ENCODE measurements around the gene IL1B.
A peak's percentile ranks its signal among the peaks of the same experiment; 100 is the strongest.
"Not testable (repeated sequence)": the region's sequence is repeated elsewhere in the genome, so short reads cannot be mapped to it uniquely, and the experiment has no call there.

Gene IL1B

DNA sequence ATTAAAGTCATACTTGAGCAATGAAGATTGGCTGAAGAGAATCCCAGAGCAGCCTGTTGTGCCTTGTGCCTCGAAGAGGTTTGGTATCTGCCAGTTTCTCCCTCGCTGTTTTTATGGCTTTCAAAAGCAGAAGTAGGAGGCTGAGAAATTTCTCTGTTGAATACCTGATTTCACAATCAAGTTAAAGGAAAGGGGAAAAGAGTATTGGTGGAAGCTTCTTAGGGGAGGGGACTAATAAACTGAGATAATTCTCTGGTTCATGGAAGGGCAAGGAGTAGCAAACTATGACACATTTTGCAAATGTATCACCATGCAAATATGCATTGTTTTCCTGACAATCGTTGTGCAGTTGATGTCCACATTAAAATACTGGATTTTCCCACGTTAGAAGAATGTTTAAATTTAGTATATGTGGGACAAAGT lies at the start of gene IL1B:
Gene IL1B, minus strand, starts transcription at position 85 of the 423 bp plus-strand sequence. CDS start 550 bp downstream, outside the sequence.
- DNase-seq (ENCODE audit: low read depth in 2 of 2): no peak

DNA sequence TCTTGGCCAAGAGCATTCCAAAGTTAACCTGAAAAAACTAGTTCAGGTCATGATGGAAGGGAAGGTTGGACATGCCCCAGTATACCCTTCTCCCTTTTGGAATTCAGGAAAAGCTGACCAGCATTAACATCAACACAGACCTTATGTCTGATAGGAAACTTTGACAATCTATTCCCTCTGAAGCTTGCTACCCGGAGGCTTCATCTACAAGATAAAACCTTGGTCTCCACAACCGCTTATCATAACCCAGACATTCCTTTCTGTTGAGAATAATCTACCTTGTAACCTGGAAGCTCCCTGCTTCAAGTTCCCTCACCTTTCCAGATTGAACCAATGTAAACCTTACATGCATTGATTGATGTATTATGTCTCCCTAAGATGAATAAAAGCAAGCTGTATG lies 49.7 kb upstream of the IL1B start:
- DNase-seq (ENCODE audit: low read depth in 2 of 2): no peak

DNA sequence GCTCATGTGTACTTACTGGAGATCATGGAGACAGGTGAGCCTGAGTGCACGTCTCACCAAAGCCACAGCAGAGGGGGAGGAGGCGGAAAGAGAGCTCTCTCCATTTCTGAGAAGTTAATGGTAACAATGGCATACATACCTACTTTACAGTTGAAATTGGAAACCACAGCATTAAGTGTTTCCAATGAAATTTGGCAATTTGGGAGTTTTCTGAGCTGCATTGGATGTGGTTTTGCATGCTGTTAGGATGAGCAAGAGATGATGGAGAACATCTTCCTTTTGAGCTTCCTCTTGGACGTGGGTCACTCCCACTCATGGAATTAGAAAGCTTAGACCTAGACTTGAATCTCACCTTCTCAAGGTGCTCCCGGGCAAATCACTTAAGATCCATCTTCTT lies 48.9 kb upstream of the IL1B start:
- no peak for DNase-seq (ENCODE audit: low read depth in 2 of 2)

DNA sequence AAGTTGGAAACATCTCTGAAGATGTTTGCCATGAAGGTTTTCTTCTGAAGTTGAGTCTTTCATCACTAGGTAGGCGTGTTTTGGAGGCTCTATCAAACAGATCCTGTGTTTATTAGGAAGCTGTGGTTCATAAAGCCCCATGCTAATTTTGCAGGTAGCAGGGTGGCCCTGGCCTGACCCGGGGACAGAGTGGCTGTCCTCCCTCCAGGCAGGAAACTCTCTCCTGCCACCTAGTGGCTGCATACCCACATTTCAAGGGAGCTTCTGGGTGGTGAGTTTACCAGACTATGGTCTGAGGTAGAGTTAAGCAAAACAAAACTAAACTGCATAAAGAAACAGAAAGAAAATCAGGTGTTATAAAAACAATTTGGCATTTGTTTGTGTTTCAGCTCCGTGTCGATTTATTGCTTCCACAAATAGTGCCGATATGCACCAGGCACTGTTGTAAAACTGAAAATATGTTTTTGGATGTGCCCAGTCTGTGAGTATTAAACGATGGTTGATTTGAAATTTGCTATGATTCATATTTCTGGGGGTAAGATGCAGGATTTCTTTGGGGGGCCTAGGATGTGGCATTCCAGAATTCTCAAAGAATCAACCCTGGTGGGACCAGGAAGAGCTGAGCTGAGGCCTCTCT lies 48.4 kb upstream of the IL1B start:
- DNase-seq (ENCODE audit: low read depth in 2 of 2): peak; percentile 33 to 63

DNA sequence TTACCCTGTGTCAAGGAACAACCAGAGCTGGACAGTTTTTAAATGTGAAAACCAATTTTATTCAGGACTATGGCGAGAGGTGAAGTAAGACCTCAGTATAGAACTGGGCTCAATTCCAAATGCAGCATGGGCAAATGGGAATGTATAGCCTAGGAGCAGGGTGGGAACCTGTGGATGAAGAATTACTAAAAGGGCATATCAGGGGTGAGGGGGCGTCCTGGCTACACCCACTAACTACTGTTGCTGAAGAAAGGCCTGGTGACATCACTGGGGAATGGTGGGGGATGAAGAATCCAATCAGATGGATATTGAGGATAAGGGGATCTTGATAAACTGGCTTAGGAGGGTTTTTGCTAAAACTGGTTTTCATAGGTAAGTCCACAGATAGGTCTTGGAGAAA lies 47.1 kb upstream of the IL1B start:
- no peak for DNase-seq (ENCODE audit: low read depth in 2 of 2)

DNA sequence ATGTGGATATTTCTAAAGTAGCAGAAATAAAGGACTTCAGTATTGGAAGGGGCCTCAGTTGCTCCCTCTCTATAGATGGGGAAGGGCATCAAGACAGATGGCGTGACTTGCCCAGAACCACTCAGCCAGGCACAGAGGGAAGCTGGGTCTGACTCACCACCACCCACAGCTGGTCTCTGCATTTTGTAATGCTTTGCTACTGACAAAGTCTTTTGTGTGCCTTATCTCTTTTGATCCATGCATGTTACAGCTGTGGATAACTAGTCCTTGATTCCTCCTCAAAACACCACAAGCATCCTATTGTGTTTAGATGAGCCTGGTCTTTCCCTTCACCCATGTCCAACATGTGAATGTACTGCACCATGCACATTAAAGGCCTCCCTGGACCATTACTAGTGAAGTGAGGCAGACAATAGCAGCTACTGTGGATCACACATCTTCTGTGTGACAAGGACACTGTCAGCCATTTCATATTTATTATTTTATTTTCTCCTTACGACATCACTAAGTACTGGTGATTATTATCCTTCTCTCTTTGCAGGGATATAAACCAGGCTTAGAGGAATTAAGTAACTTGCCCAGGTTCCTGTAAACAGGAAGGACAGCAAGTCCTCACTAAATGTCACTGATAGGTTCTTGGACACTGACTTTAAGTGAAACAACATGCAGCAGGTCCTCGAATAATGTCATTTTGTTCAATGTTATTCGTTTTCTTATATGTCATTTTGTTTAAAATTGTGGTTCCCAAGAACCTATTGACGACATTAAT lies 44.8 kb upstream of the IL1B start:
- peak in 1 of 2 experiments; percentile 24 for DNase-seq (ENCODE audit: low read depth in 2 of 2)

DNA sequence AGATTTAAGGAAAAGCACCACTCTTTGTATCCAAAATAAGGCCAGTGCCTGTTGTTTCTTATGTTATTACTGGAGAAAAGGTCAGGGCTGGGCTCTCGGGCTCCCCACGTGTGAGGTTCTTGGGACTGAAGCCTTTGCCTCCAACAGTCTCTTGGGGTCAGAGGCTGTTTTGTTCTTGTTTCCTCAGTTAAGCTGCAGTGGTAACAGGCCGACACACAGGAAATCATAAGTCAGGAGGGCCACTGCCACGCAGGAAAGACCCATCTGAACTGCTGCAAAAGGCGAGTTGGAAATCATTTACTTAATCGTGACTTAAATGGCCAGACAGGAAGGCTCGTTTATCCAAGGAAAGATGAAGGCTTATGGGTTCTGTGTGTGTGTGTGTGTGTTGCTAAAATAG lies 44.1 kb upstream of the IL1B start:
- DNase-seq (ENCODE audit: low read depth in 2 of 2): no peak

DNA sequence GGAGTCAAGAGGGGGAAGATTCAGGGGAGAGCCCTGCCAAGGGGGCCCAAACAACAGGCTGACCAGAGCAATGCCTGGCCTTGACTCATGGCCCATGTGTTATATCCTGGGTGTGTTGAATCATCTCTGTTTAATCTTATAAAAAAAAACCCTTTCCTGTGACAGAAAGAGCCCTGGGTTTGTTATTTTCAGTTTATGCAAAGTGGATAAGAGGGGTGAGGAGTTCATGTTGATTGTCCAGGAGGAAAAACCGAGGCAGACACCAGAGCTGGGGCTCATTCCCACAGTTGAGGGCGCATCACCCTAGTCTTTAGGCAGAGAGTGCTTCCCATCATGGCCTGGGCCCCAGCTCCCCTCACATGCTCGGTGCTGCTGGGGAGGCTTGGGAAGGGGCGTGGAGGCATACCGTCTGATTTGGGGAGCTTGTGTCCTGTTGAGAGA lies 43.5 kb upstream of the IL1B start:
- no peak for DNase-seq (ENCODE audit: low read depth in 2 of 2)

DNA sequence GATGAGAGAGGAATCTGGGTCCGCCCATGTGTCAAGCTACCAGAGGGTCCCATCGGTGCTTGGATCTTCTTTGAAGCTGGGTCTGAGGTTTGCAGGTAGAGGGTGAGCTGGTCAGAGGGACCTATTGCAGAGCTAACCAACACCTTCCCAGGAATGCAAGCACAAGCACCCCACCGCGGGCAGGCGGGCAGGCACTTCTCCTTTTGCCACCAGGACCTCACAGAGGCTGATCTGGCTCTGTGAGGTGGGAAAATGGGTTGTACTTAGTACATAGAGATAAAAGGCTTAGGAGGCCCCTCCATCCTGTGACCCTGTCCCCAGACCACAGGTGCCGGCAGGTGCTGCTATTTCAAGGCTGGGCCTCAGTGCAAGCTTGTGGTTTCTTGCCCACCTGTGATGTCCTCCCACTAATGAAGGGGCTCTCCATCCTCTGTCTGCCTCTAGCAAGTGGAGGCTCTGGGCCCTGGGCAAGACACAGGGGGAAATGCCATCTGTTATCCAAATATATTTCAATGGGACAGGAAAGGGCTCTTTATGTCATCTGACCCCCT lies 43.0 kb upstream of the IL1B start:
- no peak for DNase-seq (ENCODE audit: low read depth in 2 of 2)

DNA sequence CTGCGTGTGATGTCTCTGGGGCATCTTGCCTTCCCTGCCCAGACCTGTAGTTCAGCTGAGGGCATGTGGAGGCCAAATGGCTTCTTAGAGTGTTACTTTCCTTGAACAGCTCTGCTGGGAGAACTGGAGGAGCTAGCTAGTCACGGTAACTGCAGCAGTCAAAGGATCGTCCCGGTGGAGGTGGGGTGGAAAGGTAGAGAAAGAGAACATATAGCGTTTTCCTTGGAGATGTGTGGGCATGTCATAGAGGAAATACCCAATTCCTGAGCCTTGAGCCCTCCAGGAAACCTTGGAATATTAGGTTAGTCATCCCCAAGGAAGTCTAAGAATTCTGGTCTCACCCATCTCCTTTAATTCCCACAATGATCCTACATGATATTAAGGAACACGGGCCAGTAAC lies 40.8 kb upstream of the IL1B start:
- no peak for DNase-seq (ENCODE audit: low read depth in 2 of 2)

DNA sequence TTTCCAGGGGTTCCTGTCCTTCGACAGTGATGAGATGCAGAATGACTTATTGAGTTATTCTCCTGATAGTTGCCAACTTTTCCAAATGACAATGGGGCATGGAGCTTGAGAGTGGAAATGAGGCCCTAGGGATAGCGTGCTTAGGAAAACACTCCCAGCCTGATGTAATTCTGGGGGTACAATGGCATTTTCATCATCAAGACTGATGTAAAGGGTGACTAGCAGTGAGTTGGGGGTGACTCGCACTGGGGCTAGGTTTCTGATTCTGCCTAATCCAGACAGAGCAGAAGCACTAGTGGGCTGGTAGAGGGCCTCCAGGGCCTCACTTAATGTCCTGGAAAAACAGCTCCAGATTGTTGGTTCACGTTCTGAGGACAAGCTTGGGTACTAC lies 40.4 kb upstream of the IL1B start:
- DNase-seq (ENCODE audit: low read depth in 2 of 2): no peak

DNA sequence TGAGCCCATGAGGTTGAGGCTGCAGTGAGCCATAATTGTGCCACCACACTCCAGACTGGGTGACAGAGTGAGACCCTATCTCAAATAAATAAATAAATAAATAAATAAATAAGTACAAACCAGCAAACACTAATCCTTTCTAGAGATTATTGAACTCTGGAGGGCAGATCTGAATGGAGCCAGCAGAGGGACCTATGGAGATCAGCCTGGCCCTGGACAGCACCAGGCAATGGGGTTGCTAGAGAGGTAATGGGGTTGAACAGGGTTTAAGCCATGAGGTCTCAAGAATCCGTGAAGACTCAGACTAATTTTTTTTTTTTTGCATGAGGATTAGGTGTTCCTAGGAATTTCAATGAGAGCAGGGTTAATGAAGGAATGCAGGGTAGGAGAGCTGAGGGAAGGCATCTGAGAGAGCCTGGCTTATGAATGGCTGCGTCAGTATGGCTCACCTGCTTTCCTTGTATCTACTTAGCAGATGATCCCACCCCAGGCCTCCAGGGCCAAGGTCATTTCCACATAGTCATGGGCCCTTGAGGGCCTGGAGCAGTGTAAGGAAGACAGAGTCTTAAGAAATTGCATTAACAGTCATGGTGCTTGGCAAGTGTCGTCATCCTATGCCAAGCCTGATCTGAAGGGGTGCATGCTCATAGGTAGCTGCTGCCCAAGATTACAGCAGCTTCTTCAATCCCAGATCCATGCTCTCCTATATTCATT lies 39.8 kb upstream of the IL1B start:
- DNase-seq (ENCODE audit: low read depth in 2 of 2): no peak

DNA sequence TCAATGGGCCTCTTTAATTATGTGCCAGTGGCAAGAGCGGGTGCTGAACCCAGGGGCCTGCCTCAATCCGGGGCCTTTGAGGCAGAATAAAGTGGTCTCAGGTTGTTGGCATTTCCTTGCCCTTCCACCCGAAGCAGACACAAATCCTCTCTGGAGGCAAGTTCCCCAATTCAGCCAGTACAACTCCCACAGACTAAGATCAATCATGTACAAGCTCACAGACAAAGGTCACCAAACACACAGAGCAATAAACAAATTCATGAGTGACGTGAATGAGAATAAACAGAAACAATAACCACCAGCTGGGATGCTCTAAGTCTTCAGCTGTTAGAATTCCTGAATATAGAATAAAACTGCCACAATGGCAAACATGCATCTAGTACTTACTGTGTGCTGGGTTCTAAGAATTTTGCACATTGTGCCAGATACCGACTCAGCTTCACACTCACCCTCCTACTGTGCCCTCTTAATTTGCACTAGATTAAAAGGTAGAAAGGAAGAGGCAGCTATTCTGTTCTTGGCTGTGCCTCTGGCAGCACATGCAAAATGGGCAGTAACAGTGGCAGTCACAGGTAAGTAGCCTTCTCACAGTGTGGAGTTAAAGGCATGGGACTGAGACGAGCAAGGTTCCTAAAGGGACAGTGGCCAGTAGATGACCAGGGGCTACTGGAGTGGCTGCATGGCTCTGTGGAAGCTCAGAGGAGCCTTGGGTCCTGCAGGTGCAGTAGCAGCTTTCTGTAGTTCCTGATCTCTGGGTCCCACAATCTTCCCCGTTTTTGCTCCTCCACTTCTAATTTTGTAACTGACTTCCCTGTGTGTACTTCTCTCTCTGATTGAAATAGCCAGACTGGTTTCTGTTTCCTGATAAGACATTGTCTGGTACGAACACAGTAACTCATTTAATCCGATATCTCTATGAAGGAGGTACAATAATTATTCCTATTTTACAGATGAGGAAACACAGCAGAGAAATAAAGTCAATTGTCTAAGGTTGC lies 34.6 kb upstream of the IL1B start:
- no peak for DNase-seq (ENCODE audit: low read depth in 2 of 2)

DNA sequence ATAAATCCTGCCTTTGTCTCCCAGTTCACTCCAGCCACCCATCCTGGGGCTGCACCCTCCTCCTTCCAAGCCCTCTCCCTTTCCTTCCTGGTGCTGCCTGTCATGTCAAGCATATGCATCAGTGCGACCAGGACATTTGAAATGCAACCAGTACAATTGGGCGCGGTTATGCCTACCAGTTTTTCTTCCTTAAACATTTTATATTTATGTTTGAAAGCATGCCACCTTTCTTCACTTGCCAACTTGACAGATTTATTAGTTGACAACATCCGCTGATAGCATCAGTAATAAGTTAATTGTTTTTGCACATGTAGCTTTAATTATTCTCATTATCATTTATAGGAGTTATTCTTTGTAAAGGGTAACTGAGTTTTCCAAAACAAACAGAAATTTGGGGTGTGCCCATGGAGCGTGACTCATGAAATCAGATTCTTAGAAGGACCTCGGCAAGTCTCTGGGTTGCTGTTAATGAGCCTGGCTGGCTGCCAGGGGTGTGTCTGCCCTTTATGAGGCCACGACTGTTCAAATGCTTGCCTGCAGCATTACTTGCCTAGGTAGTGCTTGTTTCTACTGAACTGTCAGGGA lies 32.8 kb upstream of the IL1B start:
- DNase-seq (ENCODE audit: low read depth in 2 of 2): no peak

DNA sequence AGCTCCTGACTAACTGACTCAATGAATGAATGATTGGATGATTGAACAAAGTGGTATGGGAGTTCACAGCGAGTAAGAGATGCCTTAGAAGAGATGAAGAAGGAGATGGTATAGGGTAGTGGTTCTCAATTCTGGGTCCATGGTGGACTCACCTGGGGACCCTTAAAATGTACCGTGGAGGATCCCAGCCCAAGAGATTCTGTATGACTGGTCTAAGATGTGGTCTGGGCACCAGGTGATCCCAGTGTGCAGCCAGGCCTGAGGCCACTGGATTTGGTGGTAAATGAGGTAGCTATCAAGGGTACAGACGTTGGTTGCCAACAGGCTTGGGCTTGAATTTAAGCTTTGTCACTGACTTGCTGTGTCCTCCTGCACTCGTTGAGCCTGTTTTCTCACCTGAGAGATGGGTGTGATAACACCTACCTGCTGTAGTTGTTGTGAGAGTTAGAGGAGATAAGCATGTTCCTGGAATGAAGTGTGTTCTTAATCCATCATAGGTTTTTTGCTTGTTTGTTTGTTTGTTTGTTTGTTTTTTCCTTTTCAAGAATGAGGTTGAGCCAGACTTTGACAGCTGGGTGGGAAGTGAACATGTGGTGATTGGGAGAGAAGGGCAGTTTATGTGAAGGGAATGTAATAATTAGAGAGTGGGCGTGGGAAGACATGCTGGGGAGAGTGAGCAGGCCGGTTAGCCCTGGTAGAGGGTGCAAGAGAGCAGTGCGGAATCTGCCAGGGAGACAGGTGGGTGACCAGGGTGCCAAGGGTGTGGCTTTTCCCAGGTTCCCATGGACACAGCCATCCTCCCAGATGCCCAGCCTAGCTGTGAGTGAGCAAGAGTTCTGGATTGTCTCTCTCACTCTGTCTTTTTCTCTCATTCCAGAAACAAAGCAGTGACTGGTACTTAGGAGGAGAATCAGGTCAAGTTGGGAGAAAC lies 31.4 kb upstream of the IL1B start:
- DNase-seq (ENCODE audit: low read depth in 2 of 2): no peak

DNA sequence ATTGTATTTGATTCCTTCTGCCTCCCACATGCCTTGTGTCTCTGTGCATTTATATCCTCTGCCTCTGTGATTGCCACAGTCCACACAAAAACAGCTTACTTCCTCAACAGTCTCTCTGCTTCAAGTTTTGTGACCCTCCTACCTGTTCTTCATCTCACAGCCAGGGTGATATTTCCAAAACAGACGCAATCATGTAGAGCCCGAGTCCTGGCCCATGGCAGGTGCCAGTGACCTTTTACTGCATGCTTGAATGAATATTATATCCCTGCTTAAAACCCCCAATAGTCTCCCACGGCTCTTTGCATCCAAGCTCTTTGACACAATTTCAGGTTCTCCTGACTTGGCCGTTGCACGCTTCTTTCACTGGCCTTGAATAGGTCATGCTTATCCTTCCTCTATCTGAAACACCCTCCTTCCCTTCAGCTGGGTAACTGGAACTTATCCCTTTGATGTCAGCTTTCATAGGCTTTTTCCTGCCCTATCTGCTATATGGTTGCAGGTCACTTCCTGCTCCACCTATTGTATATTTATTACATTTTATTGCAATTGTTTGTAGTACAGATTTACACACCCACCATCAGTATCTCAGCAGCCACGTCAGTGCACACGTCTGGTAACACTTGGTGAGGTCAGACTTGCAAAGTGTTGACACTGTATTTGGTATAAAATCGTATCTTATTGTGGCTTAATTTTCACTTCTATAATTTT lies 29.7 kb upstream of the IL1B start:
- no peak for DNase-seq (ENCODE audit: low read depth in 2 of 2)

DNA sequence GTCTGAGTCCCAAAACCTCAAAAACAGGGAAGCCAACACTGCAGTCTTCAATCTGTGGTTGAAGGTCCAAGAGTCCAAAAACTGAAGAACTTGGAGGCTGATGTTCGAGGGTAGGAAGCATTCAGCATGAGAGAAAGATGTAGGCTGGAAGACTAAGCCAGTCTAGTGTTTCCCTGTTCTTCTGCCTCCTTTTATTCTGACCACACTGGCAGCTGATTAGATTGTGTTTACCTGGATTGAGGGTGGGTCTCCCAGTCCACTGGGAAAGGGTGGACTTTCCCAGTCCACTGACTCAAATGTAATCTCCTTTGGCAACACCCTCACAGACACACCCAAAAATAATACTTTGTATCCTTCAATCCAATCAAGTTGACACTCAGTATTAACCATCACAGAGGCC lies 27.5 kb upstream of the IL1B start:
- no peak for DNase-seq (ENCODE audit: low read depth in 2 of 2)

DNA sequence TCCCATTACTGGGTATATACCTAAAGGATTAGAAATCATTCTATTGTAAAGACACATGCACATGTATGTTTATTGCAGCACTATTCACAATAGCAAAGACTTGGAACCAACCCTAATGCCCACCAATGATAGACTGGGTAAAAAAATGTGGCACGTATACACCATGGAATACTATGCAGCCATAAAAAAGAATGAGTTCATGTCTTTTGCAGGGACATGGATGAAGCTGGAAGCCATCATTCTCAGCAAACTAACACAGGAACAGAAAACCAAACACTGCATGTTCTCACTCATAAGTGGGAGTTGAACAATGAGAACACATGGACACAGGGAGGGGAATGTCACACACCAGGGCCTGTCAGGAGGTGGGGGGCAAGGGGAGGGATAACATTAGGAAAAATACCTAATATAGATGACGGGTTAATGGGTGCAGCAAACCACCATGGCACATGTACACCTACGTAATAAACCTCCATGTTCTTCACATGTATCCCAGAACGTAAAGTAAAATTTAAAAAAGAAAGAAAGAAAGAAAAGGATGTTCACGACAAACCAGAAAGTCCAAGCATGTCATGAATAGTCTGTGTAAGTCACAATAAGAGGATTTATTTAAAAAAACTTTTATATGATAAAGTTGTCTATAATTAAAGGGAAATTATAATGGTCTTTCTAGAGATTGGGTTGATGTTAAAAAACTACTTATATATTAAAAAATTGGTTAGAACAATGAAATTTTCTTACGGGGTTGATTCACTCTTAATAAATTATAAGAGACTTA lies 23.0 kb upstream of the IL1B start:
- not testable (repeated sequence) for DNase-seq (ENCODE audit: low read depth in 2 of 2)

Measured in stimulated activated CD4-positive, alpha-beta T cell treated with anti-CD3 and anti-CD28 coated beads, Interleukin-12 subunit alpha, Interleukin-12 subunit beta, amount 100 ng/mL, for 24 hours (primary cell).